Measurements from ENCODE around the gene KRT20.

The KRT20 gene

GRCh38 chr17:40849723-40850122 is 35.3 kb downstream of the KRT20 start:
- no peak for DNase-seq

GRCh38 chr17:40848583-40849235 is 36.3 kb downstream of the KRT20 start:
- no peak for DNase-seq

DNA sequence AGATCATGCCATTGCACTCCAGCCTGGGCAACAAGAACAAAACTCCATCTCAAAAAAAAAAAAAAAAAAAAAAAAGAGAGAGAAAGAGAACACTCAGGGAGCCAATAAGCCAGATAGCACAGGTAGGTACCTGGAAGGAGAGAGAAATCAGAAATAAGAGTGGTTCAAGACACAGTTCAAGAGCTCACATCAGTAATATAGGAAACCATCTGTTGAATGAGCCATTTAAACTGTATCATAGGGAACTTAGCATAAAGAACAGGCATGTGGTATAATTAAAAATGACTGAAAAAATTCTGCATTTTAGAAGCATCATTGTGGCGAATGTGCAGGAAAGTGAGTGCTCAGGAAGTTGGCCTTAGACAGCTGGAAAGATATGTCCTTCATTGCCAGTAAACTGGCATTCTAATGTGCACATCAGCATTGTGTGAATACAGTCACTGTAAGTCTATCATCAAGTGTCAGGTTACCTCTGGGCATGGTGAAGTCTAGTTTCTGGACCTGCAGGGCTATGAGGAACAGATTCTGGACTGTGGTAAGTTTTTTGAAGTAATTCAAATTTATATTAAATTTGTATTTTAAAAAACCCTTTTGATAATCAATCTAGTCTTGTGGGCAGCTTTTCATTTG is 38.4 kb downstream of the KRT20 start:
- no peak for DNase-seq

DNA sequence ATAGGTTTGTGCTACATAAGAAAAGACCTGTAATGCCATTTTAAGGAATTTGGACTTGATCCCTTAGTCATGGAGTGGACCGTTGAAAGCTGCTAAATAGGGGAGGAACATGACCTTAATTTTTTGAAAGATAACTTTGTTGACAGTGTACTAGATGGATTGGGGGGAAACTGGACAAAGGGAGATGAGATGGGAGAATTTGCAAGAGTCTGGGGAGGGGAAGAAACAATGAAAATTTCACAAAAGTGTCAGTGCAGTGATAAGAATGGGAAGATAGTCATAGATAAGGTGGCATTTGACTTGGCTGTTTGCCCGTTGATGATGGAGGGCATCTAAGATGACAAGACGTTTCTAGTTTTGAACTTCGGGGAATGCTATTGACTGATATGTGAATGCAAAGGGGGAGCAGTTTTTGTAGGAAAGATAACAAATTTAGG is 40.4 kb downstream of the KRT20 start:
- DNase-seq, result no peak

DNA sequence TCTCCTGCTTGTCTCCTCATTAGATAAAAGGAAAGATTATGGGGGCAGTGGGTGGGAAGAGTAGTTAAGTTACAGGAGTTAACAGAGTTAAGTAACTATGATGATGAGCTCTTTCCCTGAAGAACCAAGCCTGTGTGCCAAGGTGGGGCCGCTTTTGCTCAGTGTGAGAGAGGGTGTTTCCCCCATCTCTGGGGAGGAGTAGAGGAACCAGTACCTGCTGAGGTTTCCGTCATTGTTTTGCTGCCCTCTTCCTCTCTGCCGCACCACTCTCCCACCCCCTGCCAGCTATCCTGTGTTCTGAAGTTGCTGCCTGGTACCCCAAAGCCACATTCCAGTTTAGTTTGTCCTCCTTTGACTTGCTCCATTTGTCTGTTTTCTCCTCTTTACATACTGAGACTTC is 41.8 kb downstream of the KRT20 start:
- no peak for DNase-seq

GRCh38 chr17:40841246-40841645 is 43.8 kb downstream of the KRT20 start:
- DNase-seq, result no peak

DNA sequence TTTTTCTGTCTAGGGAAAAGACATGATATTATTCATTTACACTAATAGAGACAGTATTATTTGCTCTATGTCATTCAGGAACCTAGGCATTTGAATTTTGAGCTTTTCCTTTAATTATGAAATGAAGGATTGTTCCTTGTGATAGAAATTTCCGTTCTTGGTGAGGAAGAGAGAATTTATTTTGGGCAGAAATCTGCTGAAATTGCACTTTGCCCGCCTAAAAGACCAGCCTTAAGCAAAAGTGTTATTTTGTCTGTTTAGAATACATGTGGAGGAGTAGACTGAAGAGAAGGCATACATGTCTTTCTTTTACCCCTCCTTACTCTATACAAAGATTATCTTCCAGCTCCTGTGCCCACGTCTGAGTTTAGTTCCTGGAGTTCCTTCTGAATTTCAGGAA is 45.8 kb downstream of the KRT20 start:
- DNase-seq, result no peak

GRCh38 chr17:40836020-40836419 is 49.0 kb downstream of the KRT20 start:
- DNase-seq, result no peak

GRCh38 chr17:40833882-40834281 is 51.2 kb downstream of the KRT20 start:
- DNase-seq, result no peak

- no peak for DNase-seq
Observed at GRCh38 chr17:40832840-40833239, 52.2 kb downstream of the KRT20 start.

DNA sequence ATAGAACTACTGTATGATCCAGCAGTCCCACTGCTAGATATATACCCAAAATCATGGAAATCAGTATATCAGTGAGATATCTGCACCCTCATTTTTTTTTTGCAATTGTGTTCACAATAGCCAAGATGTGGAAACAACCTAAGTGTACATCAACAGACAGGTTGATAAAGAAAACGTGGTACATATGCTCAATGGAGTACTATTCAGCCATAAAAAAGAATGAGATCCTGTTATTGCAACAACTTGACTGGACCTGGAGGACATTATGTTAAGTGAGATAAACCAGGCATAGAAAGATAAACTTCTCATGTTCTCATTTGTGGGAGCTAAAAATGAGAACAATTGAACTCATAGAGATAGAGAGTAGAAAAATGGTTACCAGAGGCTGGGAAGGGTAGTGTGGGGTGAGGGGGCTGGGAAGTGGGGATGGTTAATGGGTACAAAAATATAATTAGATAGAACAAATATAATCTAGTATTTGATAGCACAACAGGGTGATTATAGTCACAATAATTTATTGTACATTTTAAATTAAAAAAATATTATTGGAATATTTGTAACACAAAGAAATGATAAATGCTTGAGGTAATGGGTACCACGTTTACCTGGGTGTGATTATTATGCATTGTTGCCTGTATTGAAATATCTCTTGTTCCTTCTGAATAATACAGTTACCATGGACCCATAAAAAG is 54.8 kb downstream of the KRT20 start:
- DNase-seq, result no peak

- DNase-seq, result no peak
Observed at GRCh38 chr17:40828454-40829044, 56.5 kb downstream of the KRT20 start.

- DNase-seq, result no peak
Observed at GRCh38 chr17:40827746-40828453, 57.1 kb downstream of the KRT20 start.
